ENCODE results near the gene SLC38A7.

SLC38A7 gene

DNA sequence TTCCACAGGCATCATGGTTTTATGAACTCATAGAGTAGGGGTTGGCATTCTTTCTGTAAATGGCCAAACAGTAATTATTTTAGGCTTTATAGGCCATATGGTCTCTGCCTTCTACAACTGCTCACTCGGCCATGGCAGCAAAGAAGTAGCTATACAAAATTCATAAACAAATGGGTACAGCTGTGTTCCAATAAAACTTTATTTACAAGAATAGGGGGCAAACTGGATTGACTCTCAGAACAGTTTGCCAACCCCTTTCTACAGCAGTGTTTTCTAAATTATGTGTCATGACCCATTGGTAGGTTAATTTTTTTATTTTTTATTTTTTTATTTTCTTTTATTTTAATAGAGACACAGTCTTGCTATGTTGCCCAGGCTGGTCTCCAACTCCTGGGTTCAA lies 29.2 kb upstream of the SLC38A7 start:
- no peak overlapping the region for H3K4me3 ChIP-seq (ENCODE audit: low read length)
- H3F3A ChIP-seq (ENCODE audit: control insufficient read depth, insufficient read depth) = no peaks in the 10 kb centered on the region
- H3K36me3 ChIP-seq (ENCODE audit: control insufficient read depth, low read length) = peaks cover 78% of the 10 kb centered on the region
- no peaks in the 10 kb centered on the region for H3K27me3 ChIP-seq (ENCODE audit: control insufficient read depth, low read length)
- no peaks in the 10 kb centered on the region for H3K9me3 ChIP-seq (ENCODE audit: control insufficient read depth, insufficient read depth, low read length)
- H3K4me2 ChIP-seq (ENCODE audit: low read length) = no peak overlapping the region
- H3K27ac ChIP-seq (ENCODE audit: low read depth, low read length) = no peak overlapping the region
- H3K79me2 ChIP-seq (ENCODE audit: control insufficient read depth, low read length) = no peaks in the 10 kb centered on the region
- no peaks in the 10 kb centered on the region for H4K20me1 ChIP-seq (ENCODE audit: control insufficient read depth, insufficient read depth, low read depth, low read length)
- TF ChIP-seq EZH2phosphoT487 (IDR thresholded peaks at IDR 0.05; ENCODE audit: borderline replicate concordance, low read length) = no peak
- TF ChIP-seq, protein P1, sequence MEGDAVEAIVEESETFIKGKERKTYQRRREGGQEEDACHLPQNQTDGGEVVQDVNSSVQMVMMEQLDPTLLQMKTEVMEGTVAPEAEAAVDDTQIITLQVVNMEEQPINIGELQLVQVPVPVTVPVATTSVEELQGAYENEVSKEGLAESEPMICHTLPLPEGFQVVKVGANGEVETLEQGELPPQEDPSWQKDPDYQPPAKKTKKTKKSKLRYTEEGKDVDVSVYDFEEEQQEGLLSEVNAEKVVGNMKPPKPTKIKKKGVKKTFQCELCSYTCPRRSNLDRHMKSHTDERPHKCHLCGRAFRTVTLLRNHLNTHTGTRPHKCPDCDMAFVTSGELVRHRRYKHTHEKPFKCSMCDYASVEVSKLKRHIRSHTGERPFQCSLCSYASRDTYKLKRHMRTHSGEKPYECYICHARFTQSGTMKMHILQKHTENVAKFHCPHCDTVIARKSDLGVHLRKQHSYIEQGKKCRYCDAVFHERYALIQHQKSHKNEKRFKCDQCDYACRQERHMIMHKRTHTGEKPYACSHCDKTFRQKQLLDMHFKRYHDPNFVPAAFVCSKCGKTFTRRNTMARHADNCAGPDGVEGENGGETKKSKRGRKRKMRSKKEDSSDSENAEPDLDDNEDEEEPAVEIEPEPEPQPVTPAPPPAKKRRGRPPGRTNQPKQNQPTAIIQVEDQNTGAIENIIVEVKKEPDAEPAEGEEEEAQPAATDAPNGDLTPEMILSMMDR (IDR thresholded peaks at IDR 0.05; ENCODE audit: low read depth, low read length, poor library complexity, severe bottlenecking) = no peak
- no peaks in the 10 kb centered on the region for H3K4me1 ChIP-seq (ENCODE audit: control insufficient read depth, low read length)
- H3K9me2 ChIP-seq (replicated peaks; ENCODE audit: control insufficient read depth, low read length) = no peaks in the 10 kb centered on the region

DNA sequence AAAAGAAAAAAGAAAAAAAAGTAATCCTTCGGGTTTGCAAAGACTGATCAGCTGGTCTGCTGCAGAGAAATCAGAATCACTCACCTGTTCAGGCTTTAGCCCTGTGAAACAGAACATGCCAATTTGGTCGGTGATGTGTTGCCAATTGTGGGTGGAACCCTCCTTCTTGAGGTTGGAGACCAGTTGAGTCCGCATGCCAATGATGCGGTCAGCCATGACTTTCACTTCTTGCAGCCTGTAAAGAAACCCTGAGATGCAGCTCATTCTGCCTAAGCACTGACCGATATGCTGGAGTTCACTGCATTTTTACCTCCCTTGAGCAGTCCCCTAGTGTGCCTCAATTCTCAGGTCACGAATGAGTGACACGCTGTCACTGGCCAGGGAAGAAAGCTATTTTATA lies 24.8 kb upstream of the SLC38A7 start:
- no peaks in the 10 kb centered on the region for H3K79me2 ChIP-seq (ENCODE audit: control insufficient read depth, low read length)
- H3K4me2 ChIP-seq (ENCODE audit: low read length) = no peak overlapping the region
- H3K9me3 ChIP-seq (ENCODE audit: control insufficient read depth, insufficient read depth, low read length) = no peaks in the 10 kb centered on the region
- no peaks in the 10 kb centered on the region for H4K20me1 ChIP-seq (ENCODE audit: control insufficient read depth, insufficient read depth, low read depth, low read length)
- no peaks in the 10 kb centered on the region for H3F3A ChIP-seq (ENCODE audit: control insufficient read depth, insufficient read depth)
- H3K4me3 ChIP-seq (ENCODE audit: low read length) = no peak overlapping the region
- no peaks in the 10 kb centered on the region for H3K27me3 ChIP-seq (ENCODE audit: control insufficient read depth, low read length)
- no peaks in the 10 kb centered on the region for H3K9me2 ChIP-seq (replicated peaks; ENCODE audit: control insufficient read depth, low read length)
- H3K27ac ChIP-seq (ENCODE audit: low read depth, low read length) = no peak overlapping the region
- H3K36me3 ChIP-seq (ENCODE audit: control insufficient read depth, low read length) = peaks cover 70% of the 10 kb centered on the region
- TF ChIP-seq, protein P1 (IDR thresholded peaks at IDR 0.05; ENCODE audit: low read depth, low read length, poor library complexity, severe bottlenecking) = no peak
- TF ChIP-seq EZH2phosphoT487 (IDR thresholded peaks at IDR 0.05; ENCODE audit: borderline replicate concordance, low read length) = no peak
- no peaks in the 10 kb centered on the region for H3K4me1 ChIP-seq (ENCODE audit: control insufficient read depth, low read length)

DNA sequence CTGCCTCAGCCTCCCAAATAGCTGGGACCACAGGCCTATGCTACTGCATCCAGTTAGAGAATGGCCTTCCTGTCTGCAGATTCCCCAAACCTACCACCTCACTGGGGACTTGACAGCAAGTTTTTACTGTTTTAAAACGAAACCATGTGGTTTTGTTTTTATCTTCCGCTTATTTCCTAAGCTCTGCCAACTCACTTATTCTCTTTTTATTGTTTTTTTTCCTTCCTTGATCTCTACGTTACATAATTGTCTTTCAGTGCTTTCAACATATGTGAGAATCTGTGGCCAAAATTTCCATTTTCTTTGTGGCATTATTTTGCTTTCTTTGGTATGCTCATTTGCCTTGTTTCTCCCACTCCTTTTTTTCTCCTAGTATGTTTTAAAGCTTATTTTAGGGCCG lies 14.6 kb upstream of the SLC38A7 start:
- Histone ChIP-seq H3K4me2 (ENCODE audit: low read length) (no peak overlapping the region), H3K9me2 (replicated peaks; ENCODE audit: control insufficient read depth, low read length) (no peaks in the 10 kb centered on the region), H3K9me3 (ENCODE audit: control insufficient read depth, insufficient read depth, low read length) (no peaks in the 10 kb centered on the region), H3K36me3 (ENCODE audit: control insufficient read depth, low read length) (no peaks in the 10 kb centered on the region), H3F3A (ENCODE audit: control insufficient read depth, insufficient read depth) (peaks cover 10% of the 10 kb centered on the region; the same call in 1 of the 2 replicates), H3K4me3 (ENCODE audit: low read length) (no peak overlapping the region), H3K27me3 (ENCODE audit: control insufficient read depth, low read length) (no peaks in the 10 kb centered on the region), H3K27ac (ENCODE audit: low read depth, low read length) (no peak overlapping the region), H4K20me1 (ENCODE audit: control insufficient read depth, insufficient read depth, low read depth, low read length) (no peaks in the 10 kb centered on the region), H3K4me1 (ENCODE audit: control insufficient read depth, low read length) (peaks cover 3% of the 10 kb centered on the region), H3K79me2 (ENCODE audit: control insufficient read depth, low read length) (no peaks in the 10 kb centered on the region)
- no peak for TF ChIP-seq EZH2phosphoT487 (IDR thresholded peaks at IDR 0.05; ENCODE audit: borderline replicate concordance, low read length)
- TF ChIP-seq, protein P1 (IDR thresholded peaks at IDR 0.05; ENCODE audit: low read depth, low read length, poor library complexity, severe bottlenecking) = no peak
